ENCODE data around the gene F12. TPM values are rescaled to one million over a fixed set of nuclear protein-coding genes. Genes with fewer than 3 reads are reported as not detected.
A peak's percentile ranks its signal among the peaks of the same experiment; 100 is the strongest.

Gene F12
- total RNA-seq, 1 experiment from 2014 or later, result 8.2 TPM

GRCh38 chr5:177399997-177400868, 9.1 kb downstream of the F12 start, which contains the start of gene PFN3:
Gene PFN3 (minus strand): TSS chr5:177400661. CDS start chr5:177400576, 85 bp downstream.
- in situ Hi-C loops (cut with HindIII; ENCODE audit: low pct_unique_long_range_greater_than_20kb, low sequenced_read_pairs), result no loop called here
- DNase-seq (ENCODE audit: low read depth, low spot score), result no peak

DNA sequence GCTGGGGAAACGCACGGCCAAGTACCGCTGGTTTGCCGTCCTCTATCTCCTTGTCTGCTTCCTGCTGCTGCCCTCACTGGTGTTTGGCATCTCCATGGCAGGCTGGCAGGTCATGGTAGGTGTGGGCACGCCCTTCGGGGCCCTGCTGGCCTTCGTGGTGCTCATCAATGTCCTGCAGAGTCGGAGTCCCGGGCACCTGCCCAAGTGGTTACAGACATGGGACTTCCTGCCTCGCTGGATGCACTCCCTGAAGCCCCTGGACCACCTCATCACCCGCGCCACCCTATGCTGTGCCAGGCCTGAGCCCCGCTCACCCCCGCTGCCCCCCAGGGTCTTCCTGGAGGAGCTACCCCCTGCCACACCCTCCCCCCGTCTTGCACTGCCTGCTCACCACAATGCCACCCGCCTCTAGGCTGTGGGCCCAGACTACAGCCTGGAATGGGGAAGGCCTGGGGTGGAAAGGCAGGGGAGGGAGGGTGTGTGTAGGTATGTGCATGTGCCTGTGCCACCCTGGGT, 11.4 kb downstream of the F12 start:
- in situ Hi-C loops (cut with HindIII; ENCODE audit: low pct_unique_long_range_greater_than_20kb, low sequenced_read_pairs), result no loop called here
- no peak for DNase-seq (ENCODE audit: low read depth, low spot score)

DNA sequence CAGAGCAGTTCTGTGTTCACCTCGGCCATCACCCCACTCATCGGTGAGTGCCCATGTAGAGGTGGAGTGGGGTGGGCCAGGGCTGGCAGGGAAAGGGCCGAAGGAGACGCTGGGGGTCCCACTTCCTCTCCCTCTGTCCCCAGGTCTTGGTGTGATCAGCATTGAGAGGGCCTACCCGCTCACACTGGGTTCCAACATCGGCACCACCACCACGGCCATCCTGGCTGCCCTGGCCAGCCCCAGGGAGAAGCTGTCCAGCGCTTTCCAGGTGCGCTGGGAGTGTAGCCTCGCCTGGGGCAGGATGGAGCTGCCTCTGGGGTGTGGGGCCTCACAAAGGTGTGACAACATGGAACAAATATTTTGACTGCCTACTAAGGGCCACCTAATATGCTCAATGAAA, 12.6 kb downstream of the F12 start:
- in situ Hi-C loops (cut with HindIII; ENCODE audit: low pct_unique_long_range_greater_than_20kb, low sequenced_read_pairs), result no loop called here
- no peak for DNase-seq (ENCODE audit: low read depth, low spot score)

DNA sequence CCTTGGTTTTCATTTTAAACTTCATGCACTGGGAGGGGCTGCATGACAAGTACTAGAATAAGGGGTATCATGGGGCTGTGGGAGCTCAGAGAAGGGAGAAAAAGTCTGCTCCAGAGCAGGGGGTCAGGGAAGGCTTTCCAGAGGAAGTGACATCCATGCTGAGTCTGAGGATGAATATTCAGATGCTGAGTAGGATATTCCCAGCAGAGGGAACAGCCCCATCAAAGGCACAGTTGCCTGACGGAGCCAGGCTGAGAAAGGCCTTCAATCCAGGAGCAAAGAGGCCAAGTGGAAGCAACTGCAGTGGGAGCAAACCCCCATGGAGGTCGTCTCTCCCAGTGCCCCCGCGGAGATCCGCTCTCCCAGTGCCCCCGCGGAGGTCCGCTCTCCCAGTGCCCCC, 13.3 kb downstream of the F12 start:
- in situ Hi-C loops (cut with HindIII; ENCODE audit: low pct_unique_long_range_greater_than_20kb, low sequenced_read_pairs), result no loop called here
- DNase-seq (ENCODE audit: low read depth, low spot score), result no peak

DNA sequence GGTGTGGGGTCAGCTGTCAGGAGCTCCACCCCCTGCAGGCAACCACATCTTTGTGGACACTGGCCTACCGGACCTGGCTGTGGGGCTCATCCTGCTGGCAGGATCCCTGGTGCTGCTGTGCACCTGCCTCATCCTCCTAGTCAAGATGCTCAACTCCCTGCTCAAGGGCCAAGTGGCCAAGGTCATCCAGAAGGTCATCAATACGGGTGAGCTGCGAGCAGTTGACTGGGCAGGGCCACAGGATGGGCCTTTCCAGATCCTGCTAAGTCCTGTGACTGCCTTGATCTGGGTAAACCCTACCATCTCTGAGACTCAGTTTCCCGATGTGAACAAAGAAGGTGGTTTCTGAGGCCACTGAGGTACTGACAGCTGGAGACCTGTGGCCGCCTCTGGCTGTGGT, 15.4 kb downstream of the F12 start:
- in situ Hi-C loops (cut with HindIII; ENCODE audit: low pct_unique_long_range_greater_than_20kb, low sequenced_read_pairs), result no loop called here
- no peak for DNase-seq (ENCODE audit: low read depth, low spot score)

DNA sequence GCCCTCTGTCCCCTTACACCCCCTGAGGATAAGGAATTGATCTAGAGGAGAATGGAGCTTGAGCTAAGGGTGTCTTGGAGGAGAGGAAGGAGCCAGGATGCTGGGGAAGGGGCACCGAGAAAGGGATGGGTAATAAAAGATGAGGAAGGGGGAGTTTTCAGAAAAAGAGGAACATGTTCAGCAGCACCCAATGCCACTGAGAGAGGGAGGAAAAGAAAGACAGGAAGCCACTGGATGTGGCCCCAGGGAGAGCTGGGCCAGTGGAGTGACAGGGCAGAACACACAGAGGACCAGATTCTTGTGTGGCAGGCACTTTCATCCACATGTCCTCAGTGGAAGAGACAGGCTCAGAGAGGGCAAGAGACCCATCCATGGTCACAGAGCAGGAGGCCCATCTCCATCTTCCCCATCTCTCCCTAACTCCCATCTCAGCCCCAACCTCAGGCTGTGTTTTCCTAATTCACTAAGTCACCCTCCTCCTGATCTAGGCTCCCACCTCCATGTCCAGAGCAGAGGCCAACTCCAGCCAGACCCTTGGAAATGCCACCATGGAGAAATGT, 16.1 kb downstream of the F12 start:
- in situ Hi-C loops (cut with HindIII; ENCODE audit: low pct_unique_long_range_greater_than_20kb, low sequenced_read_pairs), result no loop called here
- DNase-seq (ENCODE audit: low read depth, low spot score), result no peak

DNA sequence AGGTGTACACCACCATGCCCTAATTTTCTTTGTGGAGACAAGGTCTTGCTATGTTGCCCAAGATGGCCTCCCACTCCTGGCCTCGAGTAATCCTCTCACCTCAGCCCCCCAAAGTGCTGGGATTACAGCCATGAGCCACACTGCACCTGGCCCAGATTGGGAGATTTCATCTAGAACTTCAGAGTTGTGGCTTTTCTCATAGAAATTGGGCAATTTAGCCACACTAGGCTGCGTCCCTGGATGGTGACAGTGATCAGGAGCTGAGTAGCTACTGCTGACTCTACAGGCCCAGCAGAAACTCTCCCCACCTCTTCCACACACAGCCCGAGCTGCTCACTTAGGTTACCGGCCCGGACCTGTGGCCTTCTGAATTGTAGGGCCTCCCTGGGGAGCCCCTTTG, 16.6 kb downstream of the F12 start:
- in situ Hi-C loops (cut with HindIII; ENCODE audit: low pct_unique_long_range_greater_than_20kb, low sequenced_read_pairs), result no loop called here
- DNase-seq (ENCODE audit: low read depth, low spot score), result no peak

- DNase-seq (ENCODE audit: low read depth, low spot score), result peak; percentile 89
- in situ Hi-C loops (cut with HindIII; ENCODE audit: low pct_unique_long_range_greater_than_20kb, low sequenced_read_pairs), result no loop called here
Measured at GRCh38 chr5:177390363-177391300, 18.7 kb downstream of the F12 start.

- in situ Hi-C loops (cut with HindIII; ENCODE audit: low pct_unique_long_range_greater_than_20kb, low sequenced_read_pairs), result no loop called here
- peak; percentile 79 for DNase-seq (ENCODE audit: low read depth, low spot score)
Measured at GRCh38 chr5:177389241-177390169, 19.9 kb downstream of the F12 start.

DNA sequence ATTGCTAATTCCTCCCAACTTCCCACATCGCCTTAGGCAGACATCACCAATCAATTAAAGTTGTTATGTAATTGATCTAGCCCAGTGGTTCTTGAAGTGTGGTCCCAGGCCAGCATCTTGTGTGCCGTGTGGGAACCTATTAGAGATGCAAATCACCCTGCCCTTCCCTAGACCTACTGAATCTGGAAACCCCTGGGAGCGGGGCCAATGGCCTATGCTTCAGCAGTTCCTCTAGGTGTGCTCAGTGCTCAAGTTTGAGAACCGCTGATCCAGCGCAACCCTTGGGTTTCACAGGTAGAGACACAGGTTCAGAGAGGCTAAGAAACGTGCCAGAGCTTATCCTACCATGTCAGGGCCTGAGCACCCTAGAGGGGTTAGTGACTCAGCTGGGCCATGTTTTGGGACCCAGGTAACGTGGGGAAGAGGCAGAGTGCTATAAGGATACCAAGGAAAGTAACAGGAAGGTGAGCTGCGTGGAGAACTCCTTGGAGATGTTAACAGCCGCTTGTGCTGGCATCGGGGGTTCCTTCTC, 20.8 kb downstream of the F12 start:
- in situ Hi-C loops (cut with HindIII; ENCODE audit: low pct_unique_long_range_greater_than_20kb, low sequenced_read_pairs), result no loop called here
- no peak for DNase-seq (ENCODE audit: low read depth, low spot score)

GRCh38 chr5:177387405-177387804, 22.0 kb downstream of the F12 start:
- in situ Hi-C loops (cut with HindIII; ENCODE audit: low pct_unique_long_range_greater_than_20kb, low sequenced_read_pairs), result no loop called here
- DNase-seq (ENCODE audit: low read depth, low spot score), result no peak

GRCh38 chr5:177386542-177386941, 22.8 kb downstream of the F12 start:
- in situ Hi-C loops (cut with HindIII; ENCODE audit: low pct_unique_long_range_greater_than_20kb, low sequenced_read_pairs), result no loop called here
- DNase-seq (ENCODE audit: low read depth, low spot score), result no peak

DNA sequence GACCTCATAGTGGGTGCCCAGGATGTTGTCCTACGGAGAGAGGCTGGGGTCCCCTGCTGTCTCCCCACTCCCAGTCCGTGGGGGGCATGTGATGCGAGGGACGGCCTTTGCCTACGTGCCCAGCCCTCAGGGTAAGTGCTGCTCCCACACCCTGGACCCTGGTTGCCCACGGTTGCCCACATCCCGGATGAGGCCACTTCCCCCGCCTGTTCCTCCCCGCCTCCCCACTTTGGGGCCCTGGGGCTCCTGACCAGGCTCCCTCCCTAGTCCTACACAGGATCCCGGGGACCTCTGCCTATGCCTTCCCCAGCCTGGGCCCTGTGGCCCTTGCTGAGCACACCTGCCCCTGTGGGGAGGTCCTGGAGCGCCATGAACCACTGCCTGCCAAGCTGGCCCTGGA, 23.6 kb downstream of the F12 start:
- in situ Hi-C loops (cut with HindIII; ENCODE audit: low pct_unique_long_range_greater_than_20kb, low sequenced_read_pairs), result no loop called here
- no peak for DNase-seq (ENCODE audit: low read depth, low spot score)

DNA sequence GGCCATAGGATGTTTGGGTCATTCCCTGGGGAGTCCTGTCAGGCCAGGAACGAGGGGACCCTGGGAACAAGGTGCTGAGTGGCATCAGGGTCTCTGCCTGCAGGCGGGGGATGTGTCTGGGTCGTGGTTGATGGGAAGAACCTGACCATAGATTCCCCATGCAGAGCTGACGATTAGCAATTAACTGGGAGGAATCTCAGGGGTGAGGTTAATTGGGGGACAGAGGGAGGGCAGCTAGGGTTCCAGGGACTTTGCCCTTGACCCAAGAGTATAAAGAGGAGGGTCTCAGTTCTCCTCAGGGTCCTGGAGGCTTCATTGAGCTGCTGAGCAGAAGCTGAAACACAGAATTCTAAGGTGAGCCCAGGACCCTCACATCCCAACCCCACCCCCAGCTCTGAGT, 25.2 kb downstream of the F12 start, which contains the start of gene SLC34A1:
SLC34A1 (plus strand) TSS at position 301 of the 400 bp plus-strand sequence. CDS start 1,308 bp downstream, outside the sequence.
- DNase-seq (ENCODE audit: low read depth, low spot score), result no peak
- in situ Hi-C loops (cut with HindIII; ENCODE audit: low pct_unique_long_range_greater_than_20kb, low sequenced_read_pairs), result no loop called here

DNA sequence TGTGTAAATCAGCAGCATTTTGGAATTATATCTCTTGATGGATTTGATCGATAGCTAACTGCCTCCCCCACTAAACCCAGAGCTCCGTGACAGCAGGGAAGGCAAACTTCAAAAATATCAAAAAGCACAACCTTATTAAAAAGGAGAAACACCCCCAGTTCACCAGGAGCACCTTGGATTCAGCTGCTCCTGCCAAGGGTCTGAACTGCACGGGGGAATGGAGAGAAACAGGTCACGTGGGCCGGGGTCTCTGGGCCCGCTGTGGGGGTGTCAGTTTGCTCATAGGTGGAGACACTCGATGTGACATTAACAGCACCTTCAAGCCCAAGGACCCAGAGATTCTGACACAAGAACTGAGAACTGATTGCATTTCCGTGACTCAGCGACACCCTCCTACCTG, 26.2 kb downstream of the F12 start:
- in situ Hi-C loops (cut with HindIII; ENCODE audit: low pct_unique_long_range_greater_than_20kb, low sequenced_read_pairs), result no loop called here
- no peak for DNase-seq (ENCODE audit: low read depth, low spot score)

GRCh38 chr5:177382423-177383029, 26.8 kb downstream of the F12 start:
- in situ Hi-C loops (cut with HindIII; ENCODE audit: low pct_unique_long_range_greater_than_20kb, low sequenced_read_pairs), result no loop called here
- DNase-seq (ENCODE audit: low read depth, low spot score), result no peak

Measured in SK-MEL-5 (cell line).